SIG-M5 treated with dmso at 0.1 percent for 504 hours (cell line): ENCODE data around the gene CTSA.

Source experiments
- DNase-seq: peaks from one replicate; lab custom pipeline; 2025; ENCODE audit not compliant: unreplicated experiment; lab: John Stamatoyannopoulos, UW

Gene CTSA

GRCh38 chr20:45890985-45891983, at the start of gene CTSA, which contains the start of gene NEURL2:
Gene CTSA, plus strand, starts transcription at chr20:45891335. Its CDS starts 234 bp downstream, at chr20:45891569.
Gene NEURL2, minus strand, starts transcription at chr20:45891208. Its CDS starts 217 bp downstream, at chr20:45890991.
- DNase-seq = peak; percentile 82

- DNase-seq = no peak
These were observed 49.6 kb upstream of the CTSA start for GRCh38 chr20:45841407-45842129.

GRCh38 chr20:45842169-45842812, 48.8 kb upstream of the CTSA start:
- peak; percentile 72 for DNase-seq

- DNase-seq = no peak
These were observed 47.6 kb upstream of the CTSA start for GRCh38 chr20:45843506-45843905.

GRCh38 chr20:45845452-45845851, 45.7 kb upstream of the CTSA start:
- no peak for DNase-seq

GRCh38 chr20:45848421-45848820, 42.7 kb upstream of the CTSA start:
- DNase-seq = no peak

- DNase-seq = no peak
These were observed 42.1 kb upstream of the CTSA start for GRCh38 chr20:45848969-45849582.

- DNase-seq = no peak
These were observed 40.9 kb upstream of the CTSA start for GRCh38 chr20:45850238-45850637.

- no peak for DNase-seq
These were observed 40.2 kb upstream of the CTSA start for GRCh38 chr20:45850926-45851325.

GRCh38 chr20:45851501-45851900, 39.6 kb upstream of the CTSA start:
- no peak for DNase-seq

- DNase-seq = no peak
These were observed 38.8 kb upstream of the CTSA start for GRCh38 chr20:45852326-45852725.

GRCh38 chr20:45853484-45853883, 37.7 kb upstream of the CTSA start:
- no peak for DNase-seq

GRCh38 chr20:45857114-45857881, 33.8 kb upstream of the CTSA start, which contains the start of the genes ACOT8 and ZSWIM3:
Gene ACOT8, minus strand, starts transcription at chr20:45857392. Its CDS starts 77 bp downstream, at chr20:45857315.
Gene ZSWIM3, plus strand, starts transcription at chr20:45857614. Its CDS starts 212 bp downstream, at chr20:45857826.
- DNase-seq = peak; percentile 100

GRCh38 chr20:45857882-45858216, 33.3 kb upstream of the CTSA start:
- DNase-seq = peak; percentile 71

GRCh38 chr20:45859916-45860315, 31.2 kb upstream of the CTSA start:
- no peak for DNase-seq

- DNase-seq = no peak
These were observed 30.4 kb upstream of the CTSA start for GRCh38 chr20:45860560-45861220.

GRCh38 chr20:45861221-45862075, 29.7 kb upstream of the CTSA start:
- DNase-seq = no peak
